IPS DF 19.7 (cell line): ENCODE measurements around the gene ANK3.
"Not testable (repeated sequence)": the region's sequence is repeated elsewhere in the genome, so short reads cannot be mapped to it uniquely, and the experiment has no call there.

Experiments used
- DNase-seq: peaks from one replicate; pipeline ENCODE4 v3.0.0-alpha.2; 2013; ENCODE audit warnings: low read depth, low spot score

ANK3 gene

DNA sequence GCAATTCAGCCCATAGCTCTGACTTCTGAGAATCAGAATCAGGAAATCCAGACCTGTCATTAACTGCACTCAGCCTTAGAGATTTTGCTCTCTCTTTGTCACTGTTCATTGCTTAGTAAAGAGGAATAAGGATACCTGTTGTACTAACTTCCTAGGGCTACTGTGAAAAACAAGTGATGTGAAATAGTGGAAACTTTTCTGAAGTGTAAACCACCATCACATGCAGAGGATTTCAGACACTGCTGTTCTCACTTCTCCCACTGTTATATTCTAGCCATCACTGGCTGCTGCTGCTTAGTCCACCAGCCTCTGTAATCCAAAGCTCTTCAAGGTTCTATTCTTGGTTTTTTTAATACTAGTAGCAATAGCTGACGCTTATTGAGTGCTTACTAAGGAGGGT, 353.7 kb downstream of the ANK3 start:
- DNase-seq: no peak

DNA sequence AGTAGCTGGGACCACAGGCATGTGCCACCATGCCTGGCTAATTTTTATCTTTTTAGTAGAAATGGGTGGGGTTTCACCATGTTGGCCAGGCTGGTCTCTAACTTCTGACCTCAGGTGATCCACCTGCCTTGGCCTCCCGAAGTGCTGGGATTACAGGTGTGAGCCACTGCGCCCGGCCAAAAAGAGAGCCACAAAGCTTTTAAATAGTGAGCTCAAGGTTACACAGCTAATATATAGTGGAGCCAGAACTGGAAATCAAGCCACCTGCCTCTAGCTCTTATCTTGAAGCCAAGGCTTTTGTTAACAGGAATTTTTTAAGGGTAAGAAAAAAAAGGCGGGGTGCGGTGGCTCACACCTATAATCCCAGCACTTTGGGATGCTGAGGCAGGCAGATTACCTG, 354.3 kb downstream of the ANK3 start:
- not testable (repeated sequence) for DNase-seq

DNA sequence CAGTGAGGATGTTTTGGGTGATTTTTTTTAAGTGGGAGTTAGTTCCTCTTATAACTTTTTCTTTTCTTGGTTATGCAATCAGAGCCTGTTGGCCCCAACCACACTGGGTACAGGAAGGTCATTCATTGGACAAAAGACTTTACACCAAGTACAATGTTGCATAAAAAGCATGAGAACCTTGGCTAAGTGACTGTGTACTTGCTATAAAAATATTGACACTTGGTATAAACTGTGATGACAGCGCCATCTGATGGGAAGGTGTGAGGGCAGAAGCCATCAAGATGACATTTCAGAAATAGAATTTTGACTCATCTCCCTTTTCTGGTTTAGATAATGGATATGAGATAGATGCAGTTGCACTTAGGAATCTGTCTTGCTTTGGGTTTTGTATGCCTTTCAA, 357.0 kb downstream of the ANK3 start:
- no peak for DNase-seq

DNA sequence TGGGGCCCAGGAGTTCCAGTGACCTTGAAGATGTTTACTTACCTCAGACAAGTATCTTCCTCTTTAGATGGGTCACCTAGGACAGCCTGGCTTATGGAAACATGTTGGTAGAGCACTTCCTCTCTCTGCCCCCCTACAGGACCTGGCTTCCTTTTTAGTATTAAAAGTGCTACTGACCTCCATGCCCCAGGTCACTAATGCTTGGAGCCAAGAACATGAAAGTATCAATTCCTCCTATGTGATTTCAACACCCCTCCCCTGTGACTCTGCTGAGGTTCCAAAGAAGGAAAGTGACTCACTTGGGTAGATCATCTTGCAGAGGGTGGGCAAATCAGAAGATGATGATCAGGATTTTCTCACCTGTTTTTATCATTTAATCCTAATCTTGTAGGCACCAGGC, 358.0 kb downstream of the ANK3 start:
- DNase-seq: no peak

DNA sequence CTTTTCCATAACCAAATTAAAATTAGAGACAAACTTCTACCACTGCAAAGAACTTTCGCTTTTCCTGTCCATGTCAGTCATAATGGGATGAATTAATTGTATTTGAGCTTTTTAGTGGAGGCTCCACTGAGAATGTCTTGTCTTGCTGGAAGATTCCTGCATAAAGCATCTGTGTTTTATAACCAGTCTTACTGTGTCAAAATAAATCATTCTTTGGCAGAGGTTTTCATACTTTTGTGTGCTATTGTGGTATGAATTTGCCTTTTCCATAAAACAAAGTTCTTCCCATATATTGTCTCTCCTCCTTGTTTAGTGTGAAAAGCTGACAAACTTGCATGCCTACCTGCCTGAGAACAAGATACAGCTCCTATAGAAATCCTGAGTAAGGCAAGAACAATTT, 358.5 kb downstream of the ANK3 start:
- DNase-seq: no peak

DNA sequence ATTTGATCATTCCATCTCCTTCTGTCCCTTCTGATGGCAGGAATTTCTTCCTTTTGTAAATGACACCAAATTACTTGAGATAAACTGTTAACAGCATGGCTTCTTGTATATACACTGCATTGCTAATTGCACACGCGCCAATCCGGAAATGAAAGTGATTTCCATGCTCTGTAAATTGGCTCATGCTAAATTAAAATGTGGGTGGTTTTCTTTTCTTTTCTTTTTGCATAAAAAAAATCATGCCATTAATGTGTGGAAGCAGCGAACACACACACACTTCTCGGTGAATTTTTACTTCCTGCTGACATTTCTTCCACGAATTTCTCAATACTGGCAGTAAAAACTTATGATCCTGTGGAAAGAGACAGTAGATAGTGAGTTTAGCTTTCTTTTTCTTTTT, 360.2 kb downstream of the ANK3 start:
- no peak for DNase-seq

DNA sequence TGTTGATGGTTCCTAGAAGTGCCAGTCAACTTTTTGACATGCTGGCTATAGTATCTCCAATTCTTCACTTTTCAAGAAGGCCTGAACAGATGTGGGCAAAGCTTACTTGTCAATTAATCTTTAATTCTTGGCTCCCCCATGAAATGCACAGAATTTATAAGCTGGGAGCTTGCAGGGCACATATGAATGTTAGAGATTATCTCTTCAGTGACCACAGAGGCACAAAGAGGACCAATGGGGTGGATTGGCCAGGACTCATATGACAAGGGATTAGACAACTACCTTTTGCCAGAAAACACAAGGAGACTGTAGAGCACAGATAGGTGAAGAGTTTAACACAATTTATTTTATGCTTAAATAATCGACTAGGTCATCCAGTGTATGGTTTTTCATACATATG, 361.6 kb downstream of the ANK3 start:
- no peak for DNase-seq

DNA sequence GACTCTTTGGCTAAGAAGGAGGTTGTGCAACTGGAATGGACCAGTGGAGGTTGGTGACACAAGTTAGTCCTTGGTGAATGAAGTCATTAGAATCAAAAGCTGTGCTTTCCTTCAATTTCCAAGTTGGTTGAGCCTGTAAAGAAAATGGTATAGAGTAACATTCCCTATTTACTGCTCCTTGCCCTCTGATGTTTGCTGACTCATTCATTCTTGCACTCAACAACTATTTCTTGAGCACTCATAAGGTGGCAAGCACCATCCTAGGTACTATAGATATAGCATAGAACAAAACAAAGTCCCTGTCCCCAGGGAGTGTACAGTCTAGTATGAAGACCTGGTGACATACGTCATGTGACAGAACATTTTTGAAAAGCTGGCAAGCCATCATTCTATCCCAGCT, 364.4 kb downstream of the ANK3 start:
- no peak for DNase-seq

DNA sequence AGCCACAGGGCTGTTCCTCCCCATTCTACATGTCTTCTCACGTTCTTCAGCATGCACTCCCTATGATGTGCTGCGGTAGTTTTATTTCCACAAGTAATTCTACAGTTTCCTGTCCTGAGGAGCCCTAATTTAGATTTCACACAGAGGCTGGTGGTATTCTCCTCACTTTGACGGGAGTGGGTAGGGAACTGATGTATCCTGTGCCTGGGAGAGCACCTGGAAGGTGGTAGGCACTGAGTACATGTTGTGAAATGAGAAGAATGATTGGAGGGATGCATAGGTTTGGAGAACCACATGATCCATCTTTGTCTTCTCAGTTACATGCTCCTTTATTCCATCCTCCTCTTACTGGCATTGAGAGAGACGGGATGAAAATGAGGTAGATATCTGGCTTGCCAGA, 365.2 kb downstream of the ANK3 start:
- DNase-seq: no peak

DNA sequence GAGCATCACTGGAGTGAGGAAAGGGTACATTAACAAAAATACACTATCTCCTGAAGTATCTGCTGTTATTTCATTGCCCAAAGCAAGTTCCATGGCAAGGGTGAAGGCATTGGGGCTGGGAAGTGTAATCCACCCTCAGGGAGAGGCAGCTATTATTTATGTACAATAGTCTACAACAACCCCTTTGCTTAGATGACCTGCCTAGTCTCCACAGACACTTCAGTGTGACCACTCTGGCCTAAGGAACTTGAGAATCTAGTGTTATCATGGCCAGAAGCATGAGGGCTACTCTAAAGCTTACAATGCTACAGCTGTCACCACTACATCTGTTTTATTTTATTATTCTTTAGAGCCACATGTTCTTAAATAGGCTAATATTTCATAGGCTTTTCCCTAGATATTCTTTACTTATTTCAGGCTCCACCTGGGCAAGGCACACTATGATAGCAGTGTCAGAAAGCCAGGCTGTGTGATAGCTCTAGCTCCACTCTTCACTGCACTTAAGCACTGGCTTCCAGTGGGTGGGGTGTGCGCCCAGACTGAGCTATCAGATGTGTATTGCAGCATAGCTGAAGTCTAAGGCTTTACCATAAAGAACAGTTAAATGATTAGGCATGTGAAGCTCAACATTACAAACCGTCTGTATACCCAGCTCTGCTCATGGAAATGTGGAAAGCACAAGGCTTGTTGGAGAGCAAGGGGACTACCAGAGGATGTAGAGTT, 366.4 kb downstream of the ANK3 start:
- no peak for DNase-seq

DNA sequence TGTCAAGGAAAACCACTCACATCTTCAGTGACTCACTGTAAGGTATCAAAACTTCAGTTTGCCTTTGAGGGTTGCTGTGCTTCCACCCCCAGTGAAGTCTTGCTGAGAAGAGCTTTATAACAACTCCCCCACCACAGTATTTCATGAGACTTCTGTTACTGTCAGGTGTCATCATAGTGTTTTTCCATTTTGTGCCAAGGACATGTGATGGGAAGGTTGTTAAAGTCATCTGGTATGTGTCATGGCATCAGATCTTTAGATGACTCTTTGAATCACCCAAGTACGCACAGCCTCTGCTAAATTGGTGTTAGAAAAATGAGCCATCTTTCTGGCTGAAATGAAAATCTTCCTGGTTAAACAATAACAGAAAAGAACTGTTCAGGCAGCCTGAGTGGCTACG, 368.3 kb downstream of the ANK3 start:
- DNase-seq: no peak

DNA sequence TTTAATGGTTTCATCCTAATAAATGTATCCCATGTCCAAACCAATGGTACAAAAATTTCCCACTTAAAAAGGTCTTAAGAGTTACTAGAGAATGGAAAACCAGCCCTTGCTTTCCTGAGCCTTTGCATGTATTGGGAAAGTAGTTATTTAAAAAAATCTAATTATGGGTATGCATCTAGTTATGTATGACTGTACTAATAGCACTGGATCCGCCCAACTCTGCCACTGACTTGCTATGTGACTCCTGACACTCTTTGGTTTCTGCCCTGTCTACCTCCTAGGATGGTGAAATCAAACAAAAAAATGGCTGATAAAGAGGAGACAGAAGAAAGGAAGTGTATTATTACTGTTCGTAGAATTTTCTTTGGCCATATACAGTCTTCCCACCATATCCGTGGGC, 372.9 kb downstream of the ANK3 start:
- no peak for DNase-seq

DNA sequence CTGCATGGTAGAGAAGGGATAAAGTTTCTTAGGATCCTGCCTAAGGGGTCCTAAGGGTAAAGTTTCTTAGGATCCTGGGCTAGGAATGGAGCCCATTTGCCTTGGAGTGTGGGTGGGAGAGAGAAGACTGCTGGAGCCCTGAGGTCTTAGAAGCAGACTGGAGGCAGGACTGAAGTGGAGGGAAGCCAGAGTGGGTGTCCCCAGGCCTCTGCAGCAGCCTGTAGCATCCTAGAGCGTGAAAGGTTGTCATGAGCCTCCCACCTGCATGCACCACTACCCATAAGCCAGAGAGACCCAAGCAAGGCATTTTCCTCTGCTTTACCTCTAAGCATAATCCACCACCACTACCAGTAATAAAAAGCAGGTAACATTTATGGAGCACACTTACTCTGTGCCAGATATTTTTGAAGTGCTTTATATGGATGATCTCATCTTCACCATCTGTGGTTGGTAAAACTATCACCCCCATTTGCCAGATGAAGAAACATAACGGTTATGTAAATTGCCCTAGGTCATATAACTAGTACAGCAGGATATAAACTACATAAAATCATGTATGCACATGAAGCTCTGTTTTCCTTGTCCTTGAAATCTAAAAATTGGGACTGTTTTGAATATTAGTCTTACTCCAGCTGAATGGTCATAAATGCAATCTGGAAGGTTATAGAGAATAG, 379.8 kb downstream of the ANK3 start:
- no peak for DNase-seq

DNA sequence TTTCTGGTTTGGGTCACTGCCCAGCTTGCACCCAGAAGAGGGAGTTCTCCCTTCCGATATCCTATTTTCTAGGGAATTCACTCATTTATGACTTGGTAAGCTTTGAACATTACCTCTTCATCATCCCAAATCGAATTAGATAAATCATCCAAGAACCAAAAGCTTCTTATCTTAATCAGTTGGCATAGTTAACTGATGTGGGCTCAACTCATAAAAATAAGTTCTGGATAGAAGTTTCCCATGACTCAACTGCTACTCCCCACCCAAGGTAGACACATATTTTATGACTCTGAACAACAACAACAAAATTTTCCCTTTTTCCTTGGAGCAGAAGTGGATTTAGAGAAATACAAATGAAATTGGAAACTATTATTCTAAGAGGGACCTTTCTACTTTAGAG, 380.4 kb downstream of the ANK3 start:
- DNase-seq: no peak

DNA sequence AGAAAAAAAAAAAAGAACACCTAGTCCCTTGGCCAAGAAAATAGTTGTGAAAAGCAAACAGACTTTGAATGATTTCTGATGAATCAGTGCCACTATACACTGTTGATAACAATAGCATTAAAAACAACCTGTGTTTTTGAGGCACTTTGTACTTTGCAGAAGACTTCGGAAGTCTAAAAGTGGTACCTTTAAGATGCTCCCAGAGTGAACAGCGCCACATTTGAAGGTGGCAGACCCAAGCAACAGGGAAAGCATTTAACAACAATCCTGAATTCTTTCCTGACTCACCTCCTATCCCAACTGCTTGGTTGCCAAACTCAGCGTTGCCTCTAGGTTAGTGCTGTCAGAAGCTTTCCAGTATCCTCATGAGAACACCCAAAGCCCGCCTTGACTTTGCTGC, 380.9 kb downstream of the ANK3 start:
- no peak for DNase-seq

DNA sequence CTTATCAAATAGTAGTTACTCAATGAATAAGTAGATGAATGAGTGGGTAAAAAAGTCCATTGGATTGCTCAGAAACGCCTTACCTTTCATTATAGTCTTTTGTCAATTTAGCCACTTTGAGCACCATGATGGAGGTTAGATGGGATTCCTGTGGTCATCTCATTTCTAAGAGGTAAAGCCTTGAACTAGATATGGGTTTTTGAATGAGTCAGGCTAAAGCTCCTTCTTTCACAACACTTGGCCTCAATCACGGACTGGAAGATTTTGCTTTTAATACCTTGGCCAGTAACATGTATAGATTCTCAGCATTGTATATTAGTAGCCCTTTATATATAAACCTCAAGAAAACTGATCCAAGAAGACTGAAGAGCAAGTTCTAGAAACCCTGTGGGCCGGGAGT, 383.6 kb downstream of the ANK3 start:
- DNase-seq: no peak

DNA sequence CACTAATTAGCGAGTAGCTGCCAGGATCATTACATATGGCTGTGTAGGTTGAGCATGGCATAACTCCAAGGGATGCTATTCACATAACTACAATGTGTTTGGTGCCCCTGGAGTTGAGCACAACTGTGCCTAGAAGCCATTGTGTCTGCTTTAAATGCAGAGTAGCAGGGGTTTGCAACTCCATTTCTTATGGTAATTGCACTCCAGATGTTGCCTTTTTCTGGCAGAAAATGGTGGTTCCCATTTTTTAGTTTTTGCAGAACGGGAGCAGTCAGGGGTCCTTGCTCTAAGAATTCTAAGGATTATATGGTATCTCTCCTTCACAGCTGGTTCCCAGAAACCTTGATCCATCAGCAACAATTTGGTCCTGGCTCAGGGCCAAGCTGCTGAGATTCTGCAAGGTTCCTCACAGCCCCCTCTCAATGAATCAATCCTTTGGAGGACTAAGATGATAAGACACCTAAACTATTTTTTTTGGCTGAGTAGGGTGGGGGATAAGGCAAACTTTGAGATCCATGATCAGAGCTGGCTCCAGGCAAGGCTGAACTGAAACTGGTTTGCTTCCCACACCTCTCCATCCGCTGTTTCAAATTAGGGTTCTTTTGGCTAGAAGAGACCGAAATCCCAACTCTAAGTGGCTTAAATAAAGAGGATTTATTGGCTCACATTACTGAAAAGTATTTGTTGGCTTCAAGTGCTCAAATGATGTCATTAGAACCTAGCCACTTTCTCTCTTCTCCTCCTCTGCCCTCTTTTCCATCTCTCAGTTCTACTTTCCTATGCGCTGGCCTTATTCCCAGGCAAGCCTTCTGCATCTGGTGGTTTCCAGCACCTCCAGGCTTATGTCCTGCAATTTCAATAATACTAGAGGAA, 385.8 kb downstream of the ANK3 start:
- DNase-seq: peak; percentile 73

DNA sequence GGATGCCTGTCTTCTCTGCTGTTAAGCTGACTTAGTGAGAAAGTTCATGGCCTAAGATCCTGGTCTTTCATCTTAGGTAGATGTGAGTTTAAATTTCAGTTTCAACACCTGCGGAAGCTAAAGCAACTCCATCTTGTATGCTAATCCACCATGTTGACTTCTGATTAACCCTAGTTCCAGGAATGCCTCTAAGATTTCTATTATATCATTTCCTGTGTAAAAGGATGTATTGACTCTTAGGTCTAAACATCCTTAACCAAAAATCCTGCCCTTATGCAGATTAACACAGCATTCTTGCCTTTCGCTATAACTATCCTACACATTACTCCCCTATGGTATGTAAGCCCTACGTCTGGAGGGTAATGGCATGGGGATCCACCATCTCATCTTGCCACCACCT, 388.9 kb downstream of the ANK3 start:
- no peak for DNase-seq

DNA sequence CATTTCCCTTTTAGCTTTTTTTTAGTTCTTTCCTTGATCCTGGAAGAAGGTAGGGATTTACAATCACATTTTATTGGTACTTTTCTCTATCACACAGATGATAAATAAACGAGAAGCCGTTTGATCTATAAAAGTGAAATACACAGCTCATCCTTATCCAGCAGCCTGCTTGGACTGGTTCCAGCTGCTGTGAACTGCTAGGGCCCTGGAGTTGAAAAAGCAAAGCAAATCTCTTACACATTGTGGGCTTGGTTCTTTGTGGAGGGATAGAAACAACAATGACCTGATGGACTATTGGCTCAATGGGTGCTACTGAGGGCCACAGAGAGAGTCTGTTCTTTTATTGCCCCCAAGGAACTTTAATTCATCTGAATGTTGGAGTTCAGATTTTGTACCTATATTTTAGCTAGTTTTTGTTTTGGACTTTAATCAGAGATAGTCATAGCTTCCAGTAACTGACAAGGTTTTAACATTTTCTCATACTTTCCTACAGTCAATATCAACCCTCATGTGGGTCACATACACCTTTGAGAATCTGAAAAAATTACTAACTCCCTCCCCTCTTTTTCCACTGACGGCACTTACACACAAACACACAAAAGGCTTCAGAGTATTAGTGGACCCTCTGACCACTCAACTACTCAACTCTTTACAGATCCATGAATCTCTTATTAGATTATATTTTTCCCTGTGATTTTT, 391.7 kb downstream of the ANK3 start:
- no peak for DNase-seq

DNA sequence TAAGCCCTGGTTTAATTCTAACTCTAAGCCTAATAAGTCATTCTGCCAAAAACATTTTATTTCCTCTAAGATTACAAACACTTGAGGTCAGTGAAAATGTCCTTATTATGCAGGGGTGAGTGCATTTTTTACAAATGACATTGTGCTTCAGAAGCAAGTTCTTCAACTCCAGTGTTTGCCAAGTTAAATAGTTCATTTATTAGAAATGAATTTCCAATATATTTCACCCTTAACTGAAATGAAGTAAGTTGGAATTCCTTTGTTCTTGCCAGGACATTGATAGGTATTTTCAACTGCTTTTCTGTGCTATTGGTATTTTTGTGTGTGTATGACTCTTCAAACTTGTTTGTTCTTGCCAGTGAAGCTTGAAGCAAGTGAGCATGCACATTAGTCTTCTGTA, 393.8 kb downstream of the ANK3 start:
- DNase-seq: no peak

DNA sequence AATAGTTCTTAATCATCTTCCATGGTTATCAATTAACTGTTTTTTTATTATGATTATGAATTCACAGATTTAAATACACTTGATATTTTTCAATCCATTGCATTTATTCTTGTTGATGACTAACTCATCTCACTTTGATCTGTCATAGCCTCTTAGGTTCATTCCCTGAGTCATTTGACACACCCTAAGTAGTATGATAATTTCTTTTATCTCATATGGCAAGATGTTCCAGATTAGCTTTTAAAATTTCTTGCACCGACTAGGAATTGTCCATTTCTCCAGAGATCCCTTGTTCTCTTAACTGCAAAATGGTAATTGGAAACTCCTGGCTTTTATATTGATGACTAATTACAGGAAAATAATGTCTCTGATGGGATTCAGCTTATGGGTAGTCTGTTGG, 395.7 kb downstream of the ANK3 start:
- DNase-seq: no peak

DNA sequence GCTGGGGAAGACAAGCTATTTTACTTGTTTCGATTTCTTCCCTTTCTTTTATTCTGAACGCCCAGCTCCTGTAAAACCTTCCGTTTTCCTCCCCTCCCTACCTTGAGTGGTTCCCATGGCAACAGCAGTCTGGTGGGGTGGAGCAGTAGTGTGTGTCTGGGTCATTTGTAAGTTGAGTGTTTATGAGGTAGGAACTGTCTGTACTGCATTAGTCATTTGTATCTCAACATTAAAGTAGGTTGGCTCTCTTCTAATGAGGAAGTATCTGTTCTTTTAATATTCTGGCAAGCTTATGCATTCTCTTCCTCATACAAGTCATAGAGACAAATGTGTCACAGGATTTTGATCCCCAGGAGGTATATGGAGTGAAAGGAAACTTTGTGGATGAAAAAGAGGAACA, 398.0 kb downstream of the ANK3 start:
- DNase-seq: no peak
